Measurements from ENCODE around the gene AFF3.

DNA sequence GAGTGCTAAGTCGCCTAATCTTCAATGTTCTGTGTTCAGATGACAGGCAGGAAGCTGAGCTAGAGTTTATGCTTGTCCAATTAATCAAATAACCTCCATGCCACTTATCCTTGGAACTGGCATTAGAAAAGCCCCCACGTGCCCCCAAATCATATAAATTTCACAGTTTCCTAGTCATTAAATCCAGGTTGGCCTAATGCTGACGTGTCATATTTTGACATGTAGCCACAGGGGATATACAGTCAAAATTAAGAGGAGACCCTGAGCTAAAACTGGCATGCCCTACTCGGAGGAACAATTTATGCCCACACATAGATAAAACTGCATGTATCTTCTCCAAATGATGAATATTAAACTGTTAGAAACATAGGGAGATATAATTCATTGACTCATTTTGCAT, 101.0 kb downstream of the AFF3 start:
- TF ChIP-seq, protein P1, sequence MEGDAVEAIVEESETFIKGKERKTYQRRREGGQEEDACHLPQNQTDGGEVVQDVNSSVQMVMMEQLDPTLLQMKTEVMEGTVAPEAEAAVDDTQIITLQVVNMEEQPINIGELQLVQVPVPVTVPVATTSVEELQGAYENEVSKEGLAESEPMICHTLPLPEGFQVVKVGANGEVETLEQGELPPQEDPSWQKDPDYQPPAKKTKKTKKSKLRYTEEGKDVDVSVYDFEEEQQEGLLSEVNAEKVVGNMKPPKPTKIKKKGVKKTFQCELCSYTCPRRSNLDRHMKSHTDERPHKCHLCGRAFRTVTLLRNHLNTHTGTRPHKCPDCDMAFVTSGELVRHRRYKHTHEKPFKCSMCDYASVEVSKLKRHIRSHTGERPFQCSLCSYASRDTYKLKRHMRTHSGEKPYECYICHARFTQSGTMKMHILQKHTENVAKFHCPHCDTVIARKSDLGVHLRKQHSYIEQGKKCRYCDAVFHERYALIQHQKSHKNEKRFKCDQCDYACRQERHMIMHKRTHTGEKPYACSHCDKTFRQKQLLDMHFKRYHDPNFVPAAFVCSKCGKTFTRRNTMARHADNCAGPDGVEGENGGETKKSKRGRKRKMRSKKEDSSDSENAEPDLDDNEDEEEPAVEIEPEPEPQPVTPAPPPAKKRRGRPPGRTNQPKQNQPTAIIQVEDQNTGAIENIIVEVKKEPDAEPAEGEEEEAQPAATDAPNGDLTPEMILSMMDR (IDR thresholded peaks at IDR 0.05 in 2 of 3, conservative IDR thresholded peaks at IDR 0.05 in 1 of 3; ENCODE audit: borderline replicate concordance in 1 of 3, insufficient read depth in 1 of 3, low read depth in 2 of 3, low read length in 2 of 3): no peak
- no peak for TF ChIP-seq EZH2 (IDR thresholded peaks at IDR 0.05)
- TF ChIP-seq POLR2AphosphoS5 (IDR thresholded peaks at IDR 0.05; ENCODE audit: low read depth, low read length): no peak
- no peak for TF ChIP-seq TCF7L2 (IDR thresholded peaks at IDR 0.05; ENCODE audit: borderline replicate concordance, extremely low read depth, insufficient read depth, insufficient read length)
- TF ChIP-seq, protein P2, sequence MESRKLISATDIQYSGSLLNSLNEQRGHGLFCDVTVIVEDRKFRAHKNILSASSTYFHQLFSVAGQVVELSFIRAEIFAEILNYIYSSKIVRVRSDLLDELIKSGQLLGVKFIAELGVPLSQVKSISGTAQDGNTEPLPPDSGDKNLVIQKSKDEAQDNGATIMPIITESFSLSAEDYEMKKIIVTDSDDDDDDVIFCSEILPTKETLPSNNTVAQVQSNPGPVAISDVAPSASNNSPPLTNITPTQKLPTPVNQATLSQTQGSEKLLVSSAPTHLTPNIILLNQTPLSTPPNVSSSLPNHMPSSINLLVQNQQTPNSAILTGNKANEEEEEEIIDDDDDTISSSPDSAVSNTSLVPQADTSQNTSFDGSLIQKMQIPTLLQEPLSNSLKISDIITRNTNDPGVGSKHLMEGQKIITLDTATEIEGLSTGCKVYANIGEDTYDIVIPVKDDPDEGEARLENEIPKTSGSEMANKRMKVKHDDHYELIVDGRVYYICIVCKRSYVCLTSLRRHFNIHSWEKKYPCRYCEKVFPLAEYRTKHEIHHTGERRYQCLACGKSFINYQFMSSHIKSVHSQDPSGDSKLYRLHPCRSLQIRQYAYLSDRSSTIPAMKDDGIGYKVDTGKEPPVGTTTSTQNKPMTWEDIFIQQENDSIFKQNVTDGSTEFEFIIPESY (IDR thresholded peaks at IDR 0.05; ENCODE audit: extremely low read depth, insufficient replicate concordance, low read length): no peak
- TF ChIP-seq POLR2A (IDR thresholded peaks at IDR 0.05; ENCODE audit: borderline replicate concordance, extremely low read depth, insufficient read depth, insufficient read length): no peak
- no peak for TF ChIP-seq ZNF274 (IDR thresholded peaks at IDR 0.05; ENCODE audit: low read depth, low read length)
- no peak for TF ChIP-seq FOSL1 (IDR thresholded peaks at IDR 0.05; ENCODE audit: low read depth)
- TF ChIP-seq, protein P3, sequence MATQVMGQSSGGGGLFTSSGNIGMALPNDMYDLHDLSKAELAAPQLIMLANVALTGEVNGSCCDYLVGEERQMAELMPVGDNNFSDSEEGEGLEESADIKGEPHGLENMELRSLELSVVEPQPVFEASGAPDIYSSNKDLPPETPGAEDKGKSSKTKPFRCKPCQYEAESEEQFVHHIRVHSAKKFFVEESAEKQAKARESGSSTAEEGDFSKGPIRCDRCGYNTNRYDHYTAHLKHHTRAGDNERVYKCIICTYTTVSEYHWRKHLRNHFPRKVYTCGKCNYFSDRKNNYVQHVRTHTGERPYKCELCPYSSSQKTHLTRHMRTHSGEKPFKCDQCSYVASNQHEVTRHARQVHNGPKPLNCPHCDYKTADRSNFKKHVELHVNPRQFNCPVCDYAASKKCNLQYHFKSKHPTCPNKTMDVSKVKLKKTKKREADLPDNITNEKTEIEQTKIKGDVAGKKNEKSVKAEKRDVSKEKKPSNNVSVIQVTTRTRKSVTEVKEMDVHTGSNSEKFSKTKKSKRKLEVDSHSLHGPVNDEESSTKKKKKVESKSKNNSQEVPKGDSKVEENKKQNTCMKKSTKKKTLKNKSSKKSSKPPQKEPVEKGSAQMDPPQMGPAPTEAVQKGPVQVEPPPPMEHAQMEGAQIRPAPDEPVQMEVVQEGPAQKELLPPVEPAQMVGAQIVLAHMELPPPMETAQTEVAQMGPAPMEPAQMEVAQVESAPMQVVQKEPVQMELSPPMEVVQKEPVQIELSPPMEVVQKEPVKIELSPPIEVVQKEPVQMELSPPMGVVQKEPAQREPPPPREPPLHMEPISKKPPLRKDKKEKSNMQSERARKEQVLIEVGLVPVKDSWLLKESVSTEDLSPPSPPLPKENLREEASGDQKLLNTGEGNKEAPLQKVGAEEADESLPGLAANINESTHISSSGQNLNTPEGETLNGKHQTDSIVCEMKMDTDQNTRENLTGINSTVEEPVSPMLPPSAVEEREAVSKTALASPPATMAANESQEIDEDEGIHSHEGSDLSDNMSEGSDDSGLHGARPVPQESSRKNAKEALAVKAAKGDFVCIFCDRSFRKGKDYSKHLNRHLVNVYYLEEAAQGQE (IDR thresholded peaks at IDR 0.05; ENCODE audit: low read depth): no peak
- no peak for TF ChIP-seq YY1 (IDR thresholded peaks at IDR 0.05; ENCODE audit: extremely low read depth, insufficient replicate concordance, low read depth, low read length)
- no peak for TF ChIP-seq SIN3A (IDR thresholded peaks at IDR 0.05; ENCODE audit: low read depth)

Data from HCT116 (cell line).